Liver (tissue), 9 donors: ENCODE measurements around the gene CCDC8. TPM values are rescaled to one million over a fixed set of nuclear protein-coding genes. Genes with fewer than 3 reads are reported as not detected.

Experiments
- DNase-seq: peaks from one replicate; pipeline ENCODE4 v3.0.0-alpha.2; 2017; ENCODE audit warnings: low spot score
- H3K27ac ChIP-seq, 2 donors: one replicate each; pipeline ENCODE4 v1.7.0; 2013; ENCODE audit warnings: inconsistent platforms in 2 of 2, low read length in 2 of 2, control low read depth in 1 of 2, low read depth in 1 of 2, mild to moderate bottlenecking in 1 of 2
- H3K27me3 ChIP-seq, 4 donors: one replicate each; pipeline versions ENCODE4 v1.6.1 to v1.7.0; 2013; ENCODE audit warnings: low read length in 3 of 4, inconsistent platforms in 1 of 4, mild to moderate bottlenecking in 1 of 4, moderate library complexity in 1 of 4; ENCODE audit not compliant: control insufficient read depth in 4 of 4, insufficient read depth in 4 of 4
- H3K36me3 ChIP-seq, 4 donors: one replicate each; pipeline versions ENCODE4 v1.6.1 to v1.7.0; 2013; ENCODE audit warnings: low read length in 3 of 4, mild to moderate bottlenecking in 3 of 4, low read depth in 1 of 4, moderate library complexity in 1 of 4; ENCODE audit not compliant: control insufficient read depth in 4 of 4, insufficient read depth in 3 of 4
- H3K4me1 ChIP-seq, 4 donors: one replicate each; pipeline versions ENCODE4 v1.6.1 to v1.7.0; 2013; ENCODE audit warnings: low read length in 3 of 4, mild to moderate bottlenecking in 3 of 4, moderate library complexity in 1 of 4; ENCODE audit not compliant: control insufficient read depth in 4 of 4, insufficient read depth in 4 of 4
- H3K4me3 ChIP-seq, 3 donors: one replicate each; pipeline versions ENCODE4 v1.6.1 to v1.7.0; 2013; ENCODE audit warnings: low read length in 3 of 3, control low read depth in 1 of 3, low read depth in 1 of 3, mild to moderate bottlenecking in 1 of 3
- H3K9ac ChIP-seq, 2 donors: one replicate each; pipeline ENCODE4 v1.7.0; 2013; ENCODE audit warnings: low read length in 2 of 2, mild to moderate bottlenecking in 2 of 2, moderate library complexity in 2 of 2, control low read depth in 1 of 2, low read depth in 1 of 2
- H3K9me3 ChIP-seq, 4 donors: one replicate each; pipeline versions ENCODE4 v1.6.1 to v1.7.0; 2013; ENCODE audit warnings: low read length in 3 of 4; ENCODE audit not compliant: control insufficient read depth in 4 of 4
- ATF3 ChIP-seq: IDR thresholded peaks from 2 replicates; pipeline ENCODE4 v1.6.1; 2016; ENCODE audit warnings: antibody characterized with exemption
- CTCF ChIP-seq: fragments of 150-350 bp; IDR thresholded peaks from 2 replicates; pipeline ENCODE4 v1.5.1; 2017; ENCODE audit warnings: improper control_type of control experiment, low read depth, low read length; ENCODE audit not compliant: missing input control
- EGR1 ChIP-seq, 2 donors: IDR thresholded peaks; 2 replicates each; pipeline ENCODE4 v1.6.1; 2016 to 2018; ENCODE audit warnings: antibody characterized with exemption in 2 of 2, low read depth in 2 of 2
- FOXA1 ChIP-seq: IDR thresholded peaks from 2 replicates; pipeline ENCODE4 v1.6.1; 2016; ENCODE audit warnings: antibody characterized with exemption
- FOXA2 ChIP-seq: IDR thresholded peaks from 2 replicates; pipeline ENCODE4 v1.6.1; 2016; ENCODE audit warnings: antibody characterized with exemption
- HNF4G ChIP-seq: IDR thresholded peaks from 2 replicates; pipeline ENCODE4 v1.6.1; 2016; ENCODE audit warnings: antibody characterized with exemption
- MAX ChIP-seq: IDR thresholded peaks from 2 replicates; pipeline ENCODE4 v1.6.1; 2016; ENCODE audit warnings: antibody characterized with exemption
- NR2F2 ChIP-seq: IDR thresholded peaks from 2 replicates; pipeline ENCODE4 v1.6.1; 2016; ENCODE audit warnings: antibody characterized with exemption
- RAD21 ChIP-seq, 2 donors: IDR thresholded peaks; 2 replicates each; pipeline ENCODE4 v1.6.1; 2016; ENCODE audit warnings: antibody characterized with exemption in 2 of 2, mild to moderate bottlenecking in 2 of 2
- RXRA ChIP-seq, 2 donors: IDR thresholded peaks; 2 replicates each; pipeline ENCODE4 v1.6.1; 2017 to 2018; ENCODE audit warnings: antibody characterized with exemption in 2 of 2, mild to moderate bottlenecking in 1 of 2
- SP1 ChIP-seq: IDR thresholded peaks from 2 replicates; pipeline ENCODE4 v1.6.1; 2018; ENCODE audit warnings: antibody characterized with exemption, mild to moderate bottlenecking
- YY1 ChIP-seq: IDR thresholded peaks from 2 replicates; pipeline ENCODE4 v1.6.1; 2016; ENCODE audit warnings: antibody characterized with exemption, mild to moderate bottlenecking
- ZBTB33 ChIP-seq: IDR thresholded peaks from 2 replicates; pipeline ENCODE4 v1.6.1; 2016; ENCODE audit warnings: antibody characterized with exemption
- WGBS: extraction: QIAGEN DNeasy Blood & Tissue Kit; methylation state at CpG from one replicate; pipeline ENCODE4 v1.1.7; 2013; 5-methylcytosine and 5-hydroxymethylcytosine counted together
- polyA plus RNA-seq, 2 donors: library from polyadenylated mRNA; stranded (reverse) in 1 of 2; unstranded in 1 of 2; fragments of 200-250 nt in 1 of 2; fragments of >200 nt in 1 of 2; fragmentation: Nextera tagmentation in 1 of 2; extraction: Ambion mirVana in 1 of 2; gene quantifications; one replicate each; pipeline versions ENCODE4 v1.2.1 to v1.2.3, GENCODE V29; 2013 to 2015
- total RNA-seq, 2 donors: library from RNA; depleted of rRNA; stranded (reverse); fragments of >200 nt; gene quantifications; one replicate each; pipeline ENCODE4 v1.2.3, GENCODE V29; 2014
- donor health status: healthy.
- donor health status: healthy.
- donor health status: healthy.
- donor health status: healthy.
- donor health status: healthy.

CCDC8 gene
- total and polyA plus RNA-seq, 4 donors: 0.18 to 5.9 (median 0.62) TPM

GRCh38 chr19:46460981-46461380, 47.6 kb upstream of the CCDC8 start (continued):
- no peak for TF ChIP-seq ZBTB33

- DNase-seq: no peak
- Histone ChIP-seq H3K9me3 (no peaks in the 10 kb centered on the region), H3K27ac (no peak overlapping the region), H3K4me3 (no peak overlapping the region), H3K4me1 (no peaks in the 10 kb centered on the region), H3K9ac (no peak overlapping the region), H3K27me3 (peaks cover 0 to 3% (median 0%) of the 10 kb centered on the region in 4 donors), H3K36me3 (no peaks in the 10 kb centered on the region)
- 71% methylated on average over 2 of the region's 2 CpGs for WGBS
- TF ChIP-seq FOXA2 (no peak), FOXA1 (no peak), HNF4G (no peak), EGR1 (IDR thresholded peaks at IDR 0.05; ENCODE audit: low read depth in 2 of 2) (no peak), YY1 (no peak), CTCF (no peak)
Observed at GRCh38 chr19:46460055-46460454, 46.7 kb upstream of the CCDC8 start.

- DNase-seq: no peak
- Histone ChIP-seq H3K27ac (no peak overlapping the region), H3K4me1 (no peaks in the 10 kb centered on the region), H3K9ac (no peak overlapping the region), H3K36me3 (no peaks in the 10 kb centered on the region), H3K4me3 (no peak overlapping the region), H3K9me3 (no peaks in the 10 kb centered on the region), H3K27me3 (no peaks in the 10 kb centered on the region)
- WGBS: 83% methylated on average over 5 of the region's 5 CpGs
- TF ChIP-seq NR2F2 (no peak), RXRA (IDR thresholded peaks at IDR 0.05) (no peak), ATF3 (no peak), ZBTB33 (no peak), SP1 (no peak), RAD21 (IDR thresholded peaks at IDR 0.05) (no peak), EGR1 (IDR thresholded peaks at IDR 0.05; ENCODE audit: low read depth in 2 of 2) (no peak), MAX (no peak)
Observed at GRCh38 chr19:46456930-46457329, 43.6 kb upstream of the CCDC8 start.
